Hematopoietic multipotent progenitor cell treated with erythropoietin and hydrocortisone succinate and interleukin-3 and kit ligand, for 4 days (in vitro differentiated cells): ENCODE results near the gene LRRC2.
"Not testable (repeated sequence)": the region's sequence is repeated elsewhere in the genome, so short reads cannot be mapped to it uniquely, and the experiment has no call there.

Experiments
- DNase-seq: peaks from one replicate; pipeline ENCODE4 v3.0.0-alpha.2; 2015

Gene LRRC2, protein sequence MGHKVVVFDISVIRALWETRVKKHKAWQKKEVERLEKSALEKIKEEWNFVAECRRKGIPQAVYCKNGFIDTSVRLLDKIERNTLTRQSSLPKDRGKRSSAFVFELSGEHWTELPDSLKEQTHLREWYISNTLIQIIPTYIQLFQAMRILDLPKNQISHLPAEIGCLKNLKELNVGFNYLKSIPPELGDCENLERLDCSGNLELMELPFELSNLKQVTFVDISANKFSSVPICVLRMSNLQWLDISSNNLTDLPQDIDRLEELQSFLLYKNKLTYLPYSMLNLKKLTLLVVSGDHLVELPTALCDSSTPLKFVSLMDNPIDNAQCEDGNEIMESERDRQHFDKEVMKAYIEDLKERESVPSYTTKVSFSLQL

DNA sequence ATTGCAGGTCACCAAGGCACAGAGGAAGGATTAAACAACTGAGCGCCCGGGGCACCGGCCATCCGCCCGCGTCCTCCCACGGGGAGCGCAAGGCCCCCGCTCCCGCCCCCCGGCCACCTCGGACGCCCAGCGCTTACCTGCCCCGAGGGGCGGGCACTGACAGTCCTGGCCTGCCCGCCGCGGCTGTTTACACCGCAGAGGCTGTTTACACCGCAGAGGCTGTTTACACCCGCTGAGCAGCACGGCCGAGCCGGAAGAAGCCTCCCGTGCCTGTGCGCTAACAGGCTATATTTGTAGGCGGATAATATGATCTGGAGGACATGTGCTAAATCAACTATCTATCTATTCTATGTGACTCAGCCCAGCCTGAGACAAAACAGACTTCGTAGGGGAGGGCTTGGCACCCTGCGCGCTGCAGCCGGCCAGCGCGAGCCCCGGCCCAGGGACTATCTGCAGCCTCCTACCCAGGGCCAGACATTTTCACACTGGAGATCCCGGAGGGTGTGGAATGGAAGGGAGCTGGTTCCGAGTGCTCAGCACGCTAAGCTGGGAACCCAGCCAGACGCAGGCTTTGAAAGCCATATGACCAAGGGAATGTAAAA lies at the start of gene LRRC2:
LRRC2 (minus strand) TSS at position 263 of the 602 bp plus-strand sequence. CDS start 14,711 bp downstream, outside the sequence.
- DNase-seq, result peak; percentile 65

GRCh38 chr3:46615050-46615775 lies 49.1 kb upstream of the LRRC2 start:
- no peak for DNase-seq

DNA sequence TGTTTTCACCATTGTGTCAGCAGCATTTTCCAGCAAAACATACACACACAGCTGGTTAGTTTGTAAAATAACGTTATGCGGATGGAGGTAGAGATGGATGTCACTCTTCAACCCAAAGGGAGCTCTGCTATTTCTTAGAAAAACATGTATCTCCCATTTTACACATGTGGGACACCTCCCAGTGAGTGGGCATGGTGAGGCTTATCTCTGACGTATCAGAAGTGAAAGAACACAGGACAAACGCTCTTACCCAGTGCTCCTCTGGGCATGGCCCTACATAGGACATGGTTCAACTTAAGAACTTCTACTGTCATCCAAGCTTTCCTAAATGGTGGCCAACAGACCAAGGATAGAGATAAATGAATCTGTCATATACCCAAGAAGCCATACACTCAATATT lies 48.3 kb upstream of the LRRC2 start:
- DNase-seq, result peak; percentile 28

- DNase-seq, result no peak
These were observed 47.4 kb upstream of the LRRC2 start for GRCh38 chr3:46613313-46614005.

- no peak for DNase-seq
These were observed 46.2 kb upstream of the LRRC2 start, which contains the start of gene FAM240A for GRCh38 chr3:46612324-46612723. FAM240A (plus strand) TSS chr3:46612525; CDS start chr3:46612684, 159 bp downstream.

DNA sequence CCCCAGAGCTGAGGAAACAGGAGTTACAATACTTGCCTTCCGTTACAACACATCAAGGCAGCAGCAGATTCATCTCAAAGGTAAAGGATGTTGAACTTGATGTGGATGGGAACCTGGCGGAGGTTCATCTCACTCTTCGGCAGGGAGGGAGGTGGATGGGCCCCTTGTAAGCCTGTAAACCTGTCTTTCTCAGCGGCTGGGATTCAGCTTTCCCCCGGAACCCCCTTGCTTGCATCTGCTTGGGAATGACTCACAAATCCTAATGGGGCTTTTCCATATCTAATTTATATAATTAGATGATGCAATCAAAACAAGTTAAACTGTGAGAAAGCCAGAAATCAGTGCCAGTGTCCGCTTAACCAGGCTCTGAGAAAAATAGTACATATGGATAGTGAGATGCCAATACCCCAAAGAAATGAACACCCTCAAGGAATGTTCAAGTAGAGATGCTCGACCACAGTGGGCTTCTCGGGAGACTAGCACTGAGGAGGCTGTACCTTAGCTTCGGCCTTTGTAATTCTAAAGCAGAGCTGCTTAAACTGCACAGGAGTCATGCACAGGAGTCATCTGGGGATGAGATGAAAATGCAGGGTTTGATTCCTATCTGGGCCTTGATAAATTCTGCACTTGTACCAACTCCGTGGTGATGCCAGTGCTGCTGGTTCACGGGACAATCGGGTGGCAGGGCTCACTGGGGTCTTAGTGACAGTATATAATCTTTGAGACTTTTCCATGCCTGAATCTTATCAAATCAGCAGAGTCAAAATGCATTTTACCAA lies 44.0 kb upstream of the LRRC2 start:
- DNase-seq, result no peak

DNA sequence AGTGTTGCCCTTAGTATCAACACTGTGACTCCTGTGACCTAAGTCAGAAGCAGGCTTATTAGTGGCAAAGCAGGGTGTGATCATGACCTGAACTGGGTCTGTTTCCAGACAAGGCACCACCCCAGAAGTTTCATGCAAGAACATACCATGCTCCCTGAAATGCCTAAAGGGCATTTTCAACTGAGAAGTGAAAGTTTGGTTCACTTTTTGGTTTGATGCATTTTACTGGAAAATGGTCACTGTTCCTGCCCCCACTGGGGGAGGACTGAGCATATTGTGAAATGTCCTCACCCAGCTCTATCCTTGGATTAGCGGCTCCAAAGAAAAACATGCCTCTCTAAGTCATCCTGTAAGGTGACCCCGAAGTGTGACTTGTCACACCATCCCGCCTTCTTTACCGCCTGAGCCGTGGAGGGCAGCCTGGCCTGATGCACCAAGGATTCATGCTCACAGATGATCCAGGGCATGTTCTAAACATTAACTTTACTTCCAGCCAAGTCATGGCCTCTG lies 43.2 kb upstream of the LRRC2 start:
- no peak for DNase-seq

DNA sequence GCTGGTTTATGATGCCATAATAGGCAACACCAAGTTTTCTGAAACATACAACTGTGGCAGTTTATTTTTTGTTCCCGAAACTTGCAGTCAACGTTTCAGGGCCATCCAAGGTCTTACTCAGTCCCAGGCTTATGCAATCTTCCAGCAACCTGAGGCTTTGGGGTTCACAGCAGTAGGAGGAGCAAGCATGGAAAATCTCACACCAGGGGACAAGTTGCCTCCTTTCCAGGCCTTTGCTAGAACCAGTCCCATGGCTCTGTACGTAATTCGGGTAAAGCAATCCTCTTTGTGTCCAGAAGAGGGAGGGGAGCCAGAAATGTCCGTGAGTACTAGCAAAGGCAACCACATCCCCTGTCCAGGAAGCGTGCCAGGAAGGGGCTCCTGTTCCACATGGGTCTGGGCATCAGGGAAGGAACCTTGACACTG lies 41.5 kb upstream of the LRRC2 start:
- peak; percentile 32 for DNase-seq

DNA sequence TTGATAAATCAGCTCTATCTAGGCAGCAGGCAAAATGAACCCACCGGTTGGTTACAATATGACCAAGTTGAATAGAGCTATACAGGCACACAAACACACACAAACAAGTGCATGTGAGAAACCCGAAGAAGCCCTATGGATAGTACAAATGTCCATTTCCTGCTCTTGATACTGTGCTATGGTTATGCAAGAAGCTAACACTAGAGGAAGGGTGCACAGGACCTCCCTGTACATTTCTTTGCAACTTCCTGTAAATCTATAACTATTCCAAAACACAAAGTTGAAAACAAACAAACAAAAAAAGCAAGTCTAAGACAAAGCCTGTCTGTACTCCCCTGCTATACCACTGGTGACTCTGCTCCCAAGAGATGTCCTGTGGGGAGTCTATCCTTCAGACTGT lies 38.0 kb upstream of the LRRC2 start:
- DNase-seq, result peak; percentile 11

- DNase-seq, result no peak
These were observed 37.4 kb upstream of the LRRC2 start for GRCh38 chr3:46603446-46604046.

DNA sequence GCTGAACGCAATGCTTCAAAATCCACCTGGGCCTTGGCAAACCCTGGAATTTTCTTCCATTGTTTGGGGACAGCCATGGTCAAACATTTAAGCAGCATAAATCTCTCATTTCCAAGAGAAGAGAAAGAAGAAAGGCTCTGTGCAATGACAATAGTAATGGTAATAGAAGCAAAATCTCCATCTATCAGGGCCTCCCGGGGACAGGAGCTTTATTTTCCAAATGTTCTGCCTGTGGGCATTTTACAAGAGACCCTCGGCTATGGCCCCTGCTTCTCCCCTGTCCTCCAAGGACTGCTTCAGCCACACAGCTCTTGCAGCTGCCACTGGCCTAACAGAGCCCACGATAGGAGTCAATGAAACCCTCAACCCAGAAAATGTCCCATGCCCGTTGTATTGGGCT lies 33.5 kb upstream of the LRRC2 start:
- no peak for DNase-seq

- no peak for DNase-seq
These were observed 29.8 kb upstream of the LRRC2 start for GRCh38 chr3:46595819-46596314.

- no peak for DNase-seq
These were observed 28.6 kb upstream of the LRRC2 start for GRCh38 chr3:46594723-46595122.

- no peak for DNase-seq
These were observed 27.9 kb upstream of the LRRC2 start for GRCh38 chr3:46593979-46594378.

DNA sequence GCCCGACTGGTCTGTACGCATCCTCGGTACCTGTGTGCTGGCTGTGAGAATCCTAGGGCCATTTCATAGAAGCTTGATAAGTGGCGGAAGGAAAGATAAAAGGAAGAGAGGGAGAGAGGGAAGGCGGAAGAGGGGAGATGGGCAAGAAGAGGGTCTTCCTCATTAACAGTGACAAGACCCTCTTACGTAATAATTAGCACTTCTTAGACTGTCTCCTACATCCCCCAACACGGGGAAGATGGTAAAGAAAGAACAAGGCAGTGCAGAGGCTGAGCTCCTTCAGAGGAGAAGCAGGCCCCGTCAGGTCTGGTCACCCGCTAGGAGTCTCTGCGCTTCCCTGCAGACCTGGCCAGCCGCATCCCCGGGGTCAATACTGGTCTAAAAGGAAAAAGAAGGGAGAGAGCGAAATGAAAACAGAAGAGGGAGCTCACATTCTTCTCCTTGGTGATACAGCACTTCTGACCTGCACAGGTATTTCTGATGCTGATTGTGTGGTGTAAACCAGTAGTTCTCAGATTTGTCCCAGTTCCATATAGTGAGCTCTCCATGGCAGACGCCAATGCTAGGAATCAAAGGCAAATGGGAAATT lies 27.3 kb upstream of the LRRC2 start:
- DNase-seq, result no peak

- DNase-seq, result not testable (repeated sequence)
These were observed 21.2 kb upstream of the LRRC2 start for GRCh38 chr3:46587268-46587667.

DNA sequence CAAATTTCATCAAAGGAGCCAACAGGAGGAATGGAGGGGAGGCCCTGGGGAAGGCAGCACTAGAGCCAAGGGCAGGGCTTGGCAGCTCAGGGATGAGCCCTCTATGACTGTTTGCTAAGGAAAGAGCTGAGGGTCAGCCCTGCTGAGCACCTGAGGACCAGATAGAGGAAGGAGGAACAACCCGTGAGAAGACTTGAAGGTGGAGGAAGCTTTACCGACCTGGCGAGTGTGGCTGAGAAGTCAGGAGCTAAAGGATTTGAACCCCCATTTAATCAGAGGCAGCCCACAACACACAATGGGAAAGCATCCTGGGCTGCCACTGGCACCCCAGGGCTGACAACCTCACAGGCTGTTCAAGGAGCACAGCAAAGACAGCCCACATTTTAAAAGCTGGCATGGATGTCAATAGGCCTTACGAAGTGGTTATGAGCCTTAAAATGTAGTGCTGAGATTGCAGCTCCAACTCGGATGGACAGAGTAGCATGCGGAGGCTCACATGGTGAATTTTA lies 20.7 kb upstream of the LRRC2 start:
- no peak for DNase-seq

DNA sequence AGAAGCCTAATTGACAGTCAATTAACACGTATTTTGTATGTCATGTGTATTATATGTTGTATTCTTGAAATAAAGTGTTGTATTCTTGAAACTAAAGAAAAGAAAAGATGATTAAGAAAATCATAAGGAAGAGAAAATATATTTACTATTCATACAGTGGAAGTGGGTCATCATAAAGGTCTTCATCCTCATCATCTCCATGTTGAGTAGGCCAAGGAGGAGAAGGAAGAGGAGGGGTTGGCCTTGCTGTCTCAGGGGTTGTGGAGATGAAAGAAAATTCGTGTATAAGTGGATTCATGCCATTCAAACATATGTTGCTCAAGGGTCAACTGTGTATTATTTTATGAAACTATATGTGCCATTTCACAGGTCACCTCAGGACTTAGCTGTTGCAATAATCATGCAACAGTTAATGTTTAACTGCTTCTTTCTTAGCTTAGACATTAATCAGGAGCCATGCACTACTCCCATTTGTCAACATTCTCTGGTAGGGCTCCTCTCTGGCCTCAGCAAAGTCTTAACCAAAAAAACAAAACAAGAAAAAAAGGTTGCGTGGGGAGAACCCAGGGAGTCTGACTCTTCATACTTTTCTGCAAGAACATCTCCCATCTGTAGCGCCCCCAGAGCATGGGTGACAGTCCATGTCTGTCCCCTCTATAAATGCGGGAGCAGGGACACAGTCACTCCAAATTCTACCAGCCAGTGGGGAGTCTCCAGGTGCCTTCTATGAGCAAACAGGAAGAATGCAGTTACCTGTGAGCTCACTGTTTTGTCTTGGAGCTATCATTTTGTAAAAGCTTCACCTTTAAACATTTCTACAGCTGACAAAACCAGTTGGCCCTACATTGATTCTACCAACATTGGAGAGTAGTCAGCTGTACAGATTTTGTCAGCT lies 19.9 kb upstream of the LRRC2 start:
- DNase-seq, result no peak

DNA sequence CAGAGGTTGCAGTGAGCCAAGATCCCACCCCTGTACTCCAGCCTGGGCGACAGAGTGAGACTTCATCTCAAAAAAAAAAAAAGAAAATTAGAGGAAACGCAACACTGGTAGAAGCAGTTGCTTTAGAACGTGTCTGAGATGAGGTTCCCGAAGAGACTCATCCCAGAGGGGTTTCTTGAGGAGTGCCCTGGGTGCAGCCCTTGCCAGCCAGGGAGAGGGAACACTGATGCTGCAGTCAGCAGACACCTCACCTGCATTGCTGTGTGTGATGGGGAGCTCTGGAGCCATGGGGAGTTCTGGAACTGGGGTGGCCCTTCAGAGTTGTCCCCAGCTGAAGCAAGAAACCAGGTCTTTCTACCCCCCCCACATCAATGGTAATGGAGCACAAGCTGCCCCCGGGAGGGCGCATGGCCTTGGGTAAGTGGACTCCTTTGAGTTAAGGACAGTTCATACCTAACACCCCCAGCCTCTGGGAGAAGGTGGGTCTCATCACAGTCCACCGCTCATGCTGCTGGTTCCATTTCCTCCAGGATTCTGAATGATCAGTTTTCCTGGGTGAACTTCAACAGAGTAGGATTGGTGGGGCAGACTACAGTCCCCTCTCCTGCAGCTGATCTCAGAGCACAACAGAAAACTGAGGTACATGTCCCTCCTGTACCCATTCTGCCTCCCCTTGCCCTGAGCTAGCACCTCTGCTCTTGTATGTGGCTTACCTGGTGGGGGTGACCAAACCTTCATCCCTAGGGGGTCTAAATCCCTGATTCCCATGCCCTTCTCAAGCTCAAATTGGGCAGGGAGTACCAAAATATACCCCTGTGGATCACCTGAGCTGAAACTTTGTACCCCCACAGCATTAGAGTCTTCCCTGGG lies 18.7 kb upstream of the LRRC2 start:
- DNase-seq, result no peak
